Muscle of back (tissue), 11 donors: Measurements from ENCODE around the gene GALC. TPM values are rescaled to one million over a fixed set of nuclear protein-coding genes. Genes with fewer than 3 reads are reported as not detected.

Experiments used
- DNase-seq, 3 donors: peaks; one replicate each; pipeline versions ENCODE4 v3.0.0 to v3.0.0-alpha.2; 2013
- polyA plus RNA-seq, 10 donors: library from polyadenylated mRNA; unstranded; fragments of 120-200 nt; gene quantifications; one replicate each; pipeline ENCODE4 v1.2.1, GENCODE V29; 2013; ENCODE audit not compliant: insufficient read length in 10 of 10

Gene GALC
- polyA plus RNA-seq, 10 donors: 20.9 to 25.9 (median 23.0) TPM

- no peak for DNase-seq
Observed at GRCh38 chr14:87961246-87961645, 31.7 kb downstream of the GALC start.

- no peak for DNase-seq
Observed at GRCh38 chr14:87960013-87960787, 32.8 kb downstream of the GALC start.

- DNase-seq: no peak
Observed at GRCh38 chr14:87955501-87955900, 37.5 kb downstream of the GALC start.

- no peak for DNase-seq
Observed at GRCh38 chr14:87952307-87953094, 40.5 kb downstream of the GALC start.

GRCh38 chr14:87944987-87945604 lies 47.9 kb downstream of the GALC start:
- DNase-seq: peak; percentile 33 to 55 (median 49)

- DNase-seq: no peak
Observed at GRCh38 chr14:87940894-87941293, 52.1 kb downstream of the GALC start.

- no peak for DNase-seq
Observed at GRCh38 chr14:87940382-87940781, 52.6 kb downstream of the GALC start.

GRCh38 chr14:87935886-87936285 lies 57.1 kb downstream of the GALC start:
- no peak for DNase-seq

GRCh38 chr14:87935081-87935828 lies 57.7 kb downstream of the GALC start:
- DNase-seq: no peak

GRCh38 chr14:87934185-87934584 lies 58.8 kb downstream of the GALC start:
- DNase-seq: no peak

GRCh38 chr14:87916886-87917275 lies 76.1 kb downstream of the GALC start:
- DNase-seq: no peak

- DNase-seq: no peak
Observed at GRCh38 chr14:87916103-87916885, 76.7 kb downstream of the GALC start.

- DNase-seq: peak in 2 of 3 donors; percentile 34 to 61
Observed at GRCh38 chr14:87908550-87908949, 84.4 kb downstream of the GALC start.

GRCh38 chr14:87901652-87902051 lies 91.3 kb downstream of the GALC start:
- DNase-seq: no peak

- DNase-seq: no peak
Observed at GRCh38 chr14:87901236-87901635, 91.7 kb downstream of the GALC start.

- DNase-seq: no peak
Observed at GRCh38 chr14:87899228-87899627, 93.8 kb downstream of the GALC start.

- peak in 1 of 3 donors; percentile 29 for DNase-seq
Observed at GRCh38 chr14:87898301-87898700, 94.7 kb downstream of the GALC start.

- peak; percentile 67 to 80 (median 73) for DNase-seq
Observed at GRCh38 chr14:87896393-87897380, 96.3 kb downstream of the GALC start.

- no peak for DNase-seq
Observed at GRCh38 chr14:87894920-87895319, 98.1 kb downstream of the GALC start.

GRCh38 chr14:87892763-87893162 lies 100.2 kb downstream of the GALC start:
- DNase-seq: no peak
